Erythroblast (primary cell): ENCODE data around the gene TMEM52.

ENCODE experiments used
- GATA1 ChIP-seq: IDR thresholded peaks from 2 replicates; pipeline ENCODE4 v1.6.1; 2011; ENCODE audit warnings: low read depth, mild to moderate bottlenecking, control low read depth, low read length, moderate library complexity
- POLR2A ChIP-seq: IDR thresholded peaks from 2 replicates; pipeline ENCODE4 v1.6.1; 2011; ENCODE audit warnings: mild to moderate bottlenecking, low read length

- TF ChIP-seq POLR2A (no peak), GATA1 (no peak)
These were observed 401 bp upstream of the TMEM52 start for GRCh38 chr1:1919304-1920056.
